ENCODE measurements around the gene DENND5B. TPM values are rescaled to one million over a fixed set of nuclear protein-coding genes. Genes with fewer than 3 reads are reported as not detected.

The DENND5B gene
- 10.2 and 11.5 TPM in 2 replicates for total RNA-seq

DNA sequence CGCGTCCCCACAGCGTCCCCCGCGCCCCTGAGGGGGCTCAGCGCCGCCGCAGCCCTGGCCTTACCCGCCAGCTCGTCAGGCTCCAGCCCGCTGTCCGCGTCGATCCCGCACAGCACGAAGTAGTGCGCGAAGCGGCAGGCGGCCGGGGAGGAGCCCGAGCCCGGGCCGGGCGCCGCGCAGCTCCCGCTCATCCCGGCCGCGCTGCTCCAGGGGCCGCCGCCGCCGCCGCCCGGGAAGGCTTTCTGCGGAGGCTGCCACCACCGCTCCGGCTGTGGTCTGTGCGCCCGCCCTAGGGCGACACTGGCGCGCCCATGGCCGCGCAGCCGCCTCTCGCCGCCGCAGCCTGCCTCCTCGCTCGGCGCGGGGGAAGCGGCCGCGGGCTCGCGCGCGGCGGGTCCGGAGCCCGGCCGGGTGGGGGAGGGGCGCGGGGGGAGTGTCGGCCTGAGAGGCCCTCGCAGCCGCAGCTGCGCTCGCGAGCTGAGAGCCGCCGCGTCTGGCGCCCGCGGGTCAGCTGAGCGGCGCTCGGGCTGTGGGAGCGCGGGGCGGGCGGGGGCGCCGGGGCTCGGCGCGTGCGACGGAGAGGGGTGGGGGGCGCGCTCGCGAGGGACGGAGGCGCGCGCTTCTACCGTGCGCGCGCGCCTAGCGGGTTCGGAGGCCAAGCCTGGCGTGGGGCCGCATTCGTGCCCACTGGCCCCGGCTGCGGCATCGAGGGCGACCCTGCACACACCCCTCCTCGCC, at the start of gene DENND5B:
Gene DENND5B, minus strand, starts transcription at position 495 of the 738 bp plus-strand sequence. Its CDS starts 304 bp downstream, at position 191.

Other genes starting within 250 kb of the DENND5B start
- 2.6 and 4.0 TPM in 2 replicates for gene ETFBKMT, start 68.6 kb upstream of the DENND5B start, total RNA-seq
- gene AMN1, start 137.9 kb upstream of the DENND5B start, total RNA-seq: 18.0 and 20.6 TPM in 2 replicates

Data from aortic smooth muscle cell (primary cell).